GM19193 (cell line): ENCODE results near the gene AGPAT3.

Experiments used
- POLR2A ChIP-seq: IDR thresholded peaks from 4 replicates; pipeline ENCODE4 v1.6.1; 2011; ENCODE audit not compliant: insufficient read depth, insufficient read length; ENCODE audit errors: extremely low read depth

Gene AGPAT3

GRCh38 chr21:43981151-43981870, 116.3 kb downstream of the AGPAT3 start:
- TF ChIP-seq POLR2A: no peak

GRCh38 chr21:43981871-43982210, 116.8 kb downstream of the AGPAT3 start:
- TF ChIP-seq POLR2A: no peak

- no peak for TF ChIP-seq POLR2A
These were observed 117.6 kb downstream of the AGPAT3 start for GRCh38 chr21:43982489-43983078.

- no peak for TF ChIP-seq POLR2A
These were observed 118.4 kb downstream of the AGPAT3 start for GRCh38 chr21:43983390-43983789.

- no peak for TF ChIP-seq POLR2A
These were observed 118.9 kb downstream of the AGPAT3 start for GRCh38 chr21:43983860-43984420.

GRCh38 chr21:43984905-43985689, 120.1 kb downstream of the AGPAT3 start:
- TF ChIP-seq POLR2A: no peak

GRCh38 chr21:43985690-43986251, 120.7 kb downstream of the AGPAT3 start:
- no peak for TF ChIP-seq POLR2A

GRCh38 chr21:43986544-43987451, 121.8 kb downstream of the AGPAT3 start:
- TF ChIP-seq POLR2A: no peak

GRCh38 chr21:43987509-43987908, 122.5 kb downstream of the AGPAT3 start:
- TF ChIP-seq POLR2A: no peak

- no peak for TF ChIP-seq POLR2A
These were observed 123.0 kb downstream of the AGPAT3 start for GRCh38 chr21:43988016-43988415.

- TF ChIP-seq POLR2A: no peak
These were observed 123.6 kb downstream of the AGPAT3 start for GRCh38 chr21:43988506-43989230.

- TF ChIP-seq POLR2A: no peak
These were observed 124.4 kb downstream of the AGPAT3 start for GRCh38 chr21:43989401-43989800.

GRCh38 chr21:43991447-43991991, 126.5 kb downstream of the AGPAT3 start:
- TF ChIP-seq POLR2A: no peak
